Mesenteric fat pad (tissue), 1 donor: ENCODE data around the gene DOHH. TPM values are rescaled to one million over a fixed set of nuclear protein-coding genes. Genes with fewer than 3 reads are reported as not detected.

Source experiments
- DNase-seq: peaks from one replicate; pipeline ENCODE4 v3.0.0-alpha.2; 2020; ENCODE audit warnings: low spot score
- long read RNA-seq: library from polyadenylated mRNA; unstranded; transcript quantifications from one replicate; pipeline ENCODE4 v2.0.0, GENCODE V29; 2020
- total RNA-seq: library from RNA; stranded (reverse); fragmentation: NEBNext Ultra II Directional; extraction: Animal tissue kit (Norgen Biotek cat#: 25700); gene quantifications from one replicate; pipeline ENCODE4 v1.2.1, GENCODE V29; 2021
- donor health status: DM: yes; HTN: yes; CAD: no.

The DOHH gene, protein sequence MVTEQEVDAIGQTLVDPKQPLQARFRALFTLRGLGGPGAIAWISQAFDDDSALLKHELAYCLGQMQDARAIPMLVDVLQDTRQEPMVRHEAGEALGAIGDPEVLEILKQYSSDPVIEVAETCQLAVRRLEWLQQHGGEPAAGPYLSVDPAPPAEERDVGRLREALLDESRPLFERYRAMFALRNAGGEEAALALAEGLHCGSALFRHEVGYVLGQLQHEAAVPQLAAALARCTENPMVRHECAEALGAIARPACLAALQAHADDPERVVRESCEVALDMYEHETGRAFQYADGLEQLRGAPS
- 10.5 TPM for total RNA-seq
- long read RNA-seq, transcript DOHH-201 (5 exons, 2,031 nt) = major isoform, 296 of 331 reads
- long read RNA-seq, partial matches to known transcripts = 17 of 331 reads
- long read RNA-seq, other reads (novel, unspliced or antisense) = 18 of 331 reads

DNA sequence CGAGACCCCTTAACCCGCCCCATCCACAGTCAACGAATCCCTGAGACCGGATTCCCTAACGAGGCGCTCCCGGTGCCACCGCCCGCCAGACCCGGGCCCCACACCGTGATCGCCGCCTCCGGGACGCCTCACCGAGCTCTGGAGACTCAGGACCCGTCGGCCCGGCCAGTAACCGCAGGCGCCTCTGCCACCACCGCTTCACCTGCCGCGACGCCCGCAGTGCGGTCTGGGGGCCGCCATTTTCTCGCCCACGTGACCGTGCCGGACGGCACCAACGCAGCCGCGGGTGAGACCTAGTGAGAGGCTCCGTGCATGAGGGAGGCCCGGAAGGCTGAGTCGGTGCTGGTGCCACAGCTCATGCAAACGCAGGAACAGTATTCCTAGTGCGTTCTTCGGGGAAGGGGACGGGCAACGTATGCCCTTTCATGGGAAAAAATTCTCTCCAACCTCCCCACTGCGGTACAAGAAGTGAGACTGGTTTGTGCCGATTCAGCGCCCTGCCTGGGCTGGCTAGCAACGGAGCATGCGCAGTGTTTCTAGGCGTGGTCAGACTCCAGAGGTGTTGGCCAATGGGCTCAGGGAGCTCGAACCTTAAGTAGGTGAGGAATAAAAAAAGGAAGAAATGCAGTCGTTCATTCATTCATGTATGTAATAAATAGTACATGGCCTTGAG is at the start of gene DOHH:
Gene DOHH (minus strand): TSS at position 246 of the 673 bp plus-strand sequence. CDS start 3,860 bp downstream, outside the sequence.
- DNase-seq = peak; percentile 97

DNA sequence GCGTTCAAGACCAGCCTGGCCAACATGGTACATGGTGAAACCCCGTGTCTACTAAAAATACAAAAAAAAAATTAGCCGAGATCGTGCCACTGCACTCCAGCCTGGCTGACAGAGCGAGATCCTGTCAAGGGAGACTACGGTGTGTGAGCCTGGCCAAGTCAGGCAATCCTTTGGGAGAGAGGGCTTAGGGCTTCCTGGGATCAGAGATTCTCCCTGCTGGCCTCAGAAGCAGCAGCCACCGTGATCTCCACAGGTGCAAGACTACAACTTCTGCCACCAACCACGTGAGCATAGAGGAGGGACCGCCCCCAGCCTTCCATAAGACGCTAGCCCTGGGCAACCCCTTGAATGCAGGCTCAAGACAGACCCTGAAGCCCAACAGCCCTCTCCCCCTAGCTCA is 49.3 kb upstream of the DOHH start:
- no peak for DNase-seq

DNA sequence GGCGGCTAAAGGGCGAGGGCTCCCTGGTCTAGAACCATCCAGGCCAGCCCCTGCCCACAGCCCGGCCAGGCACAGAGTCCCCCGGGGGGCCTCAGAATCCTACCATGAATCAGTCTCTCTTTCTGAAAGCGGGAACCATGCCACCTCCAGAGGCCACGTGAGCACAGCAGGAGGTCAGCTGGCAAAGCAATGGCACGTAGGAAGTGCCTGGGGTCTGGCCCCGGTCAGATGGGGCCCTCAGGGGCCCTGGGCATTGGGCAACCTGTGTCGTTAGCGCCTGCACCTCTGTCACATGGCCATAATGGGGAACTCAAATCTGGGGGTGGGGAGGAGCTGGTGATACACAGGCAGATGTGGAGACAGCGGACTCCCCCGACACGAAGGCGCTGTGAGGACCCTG is 48.1 kb upstream of the DOHH start:
- no peak for DNase-seq

DNA sequence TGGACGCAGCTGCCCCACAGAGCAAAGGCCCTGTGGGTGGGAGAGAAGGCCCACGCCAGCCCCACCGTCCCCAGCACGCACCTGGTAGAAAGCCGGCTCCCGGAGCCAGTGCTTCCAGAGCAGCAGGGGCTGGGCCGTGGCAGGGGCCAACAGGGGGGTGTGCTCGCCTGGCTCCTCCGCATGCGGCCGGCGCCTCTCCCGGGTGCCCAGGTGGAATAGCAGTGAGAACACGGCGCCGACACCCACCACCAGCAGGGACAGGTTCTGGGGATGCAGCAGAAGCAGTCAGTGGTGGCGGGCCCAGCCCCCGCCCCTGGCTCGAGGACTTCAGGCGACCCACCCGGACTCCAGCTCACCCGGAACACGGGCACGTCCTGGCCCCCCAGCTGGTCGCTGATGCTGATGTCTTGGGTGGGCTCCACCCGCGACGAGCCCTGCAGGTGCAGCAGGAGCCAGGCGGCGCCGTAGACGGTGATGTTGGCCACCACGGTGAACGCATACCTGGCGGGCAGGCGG is 47.4 kb upstream of the DOHH start:
- DNase-seq = no peak

DNA sequence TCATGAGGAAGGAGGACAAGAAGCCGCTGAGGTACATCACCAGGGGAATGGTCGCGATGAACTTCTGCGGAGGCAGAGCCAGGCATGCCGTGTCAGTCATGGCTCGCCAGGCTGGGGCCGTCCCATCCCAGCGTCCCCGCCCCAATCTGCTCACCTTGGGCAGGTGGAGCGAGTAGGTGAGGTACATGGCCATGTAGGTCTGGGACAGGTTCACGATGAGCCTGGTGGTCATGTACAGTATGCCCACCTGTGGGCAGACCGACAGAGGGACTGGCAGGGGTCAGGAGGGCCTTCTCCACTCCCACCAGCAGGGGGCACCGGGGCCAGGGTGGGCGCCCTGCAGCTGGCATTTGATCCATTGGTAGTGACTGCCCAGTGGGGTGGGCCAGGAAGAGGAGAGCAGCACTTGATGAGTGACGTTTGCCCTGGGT is 46.8 kb upstream of the DOHH start:
- DNase-seq = no peak

DNA sequence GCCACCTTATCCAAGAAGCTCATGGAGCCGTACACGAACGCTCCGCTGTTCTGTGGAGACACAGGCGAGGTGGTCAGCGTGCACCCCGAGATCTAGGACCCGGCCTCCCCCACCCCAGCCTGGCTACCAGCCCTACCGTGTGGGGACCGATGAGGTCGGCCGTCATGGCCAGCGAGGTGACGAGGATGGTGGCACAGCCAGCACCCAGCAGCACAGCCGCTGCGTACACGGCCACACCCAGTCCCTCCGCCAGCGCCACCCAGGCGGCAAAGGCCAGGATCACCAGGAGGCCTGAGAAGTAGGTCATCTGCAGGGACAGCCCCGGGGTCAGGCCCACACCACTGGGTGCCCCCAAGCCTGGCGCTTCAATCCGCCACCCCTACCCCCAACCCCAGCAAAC is 45.6 kb upstream of the DOHH start:
- no peak for DNase-seq

DNA sequence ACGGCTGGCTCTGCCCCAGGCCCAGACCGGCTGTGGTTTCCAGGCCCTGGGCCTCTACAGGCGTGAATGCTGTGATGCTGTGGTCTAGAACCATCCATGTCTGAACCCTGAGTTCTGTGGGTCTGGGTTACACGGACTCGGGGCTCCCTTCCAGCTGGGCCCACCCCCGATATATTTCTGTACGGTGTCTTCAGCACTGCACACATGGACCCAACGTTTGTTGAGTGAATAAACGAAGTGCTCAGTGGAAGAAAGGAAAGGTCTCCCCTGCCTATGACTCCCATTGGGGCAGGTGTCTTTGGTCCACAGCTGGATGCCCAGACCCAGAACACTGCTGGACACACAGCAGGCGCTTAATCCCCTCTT is 45.2 kb upstream of the DOHH start:
- no peak for DNase-seq

DNA sequence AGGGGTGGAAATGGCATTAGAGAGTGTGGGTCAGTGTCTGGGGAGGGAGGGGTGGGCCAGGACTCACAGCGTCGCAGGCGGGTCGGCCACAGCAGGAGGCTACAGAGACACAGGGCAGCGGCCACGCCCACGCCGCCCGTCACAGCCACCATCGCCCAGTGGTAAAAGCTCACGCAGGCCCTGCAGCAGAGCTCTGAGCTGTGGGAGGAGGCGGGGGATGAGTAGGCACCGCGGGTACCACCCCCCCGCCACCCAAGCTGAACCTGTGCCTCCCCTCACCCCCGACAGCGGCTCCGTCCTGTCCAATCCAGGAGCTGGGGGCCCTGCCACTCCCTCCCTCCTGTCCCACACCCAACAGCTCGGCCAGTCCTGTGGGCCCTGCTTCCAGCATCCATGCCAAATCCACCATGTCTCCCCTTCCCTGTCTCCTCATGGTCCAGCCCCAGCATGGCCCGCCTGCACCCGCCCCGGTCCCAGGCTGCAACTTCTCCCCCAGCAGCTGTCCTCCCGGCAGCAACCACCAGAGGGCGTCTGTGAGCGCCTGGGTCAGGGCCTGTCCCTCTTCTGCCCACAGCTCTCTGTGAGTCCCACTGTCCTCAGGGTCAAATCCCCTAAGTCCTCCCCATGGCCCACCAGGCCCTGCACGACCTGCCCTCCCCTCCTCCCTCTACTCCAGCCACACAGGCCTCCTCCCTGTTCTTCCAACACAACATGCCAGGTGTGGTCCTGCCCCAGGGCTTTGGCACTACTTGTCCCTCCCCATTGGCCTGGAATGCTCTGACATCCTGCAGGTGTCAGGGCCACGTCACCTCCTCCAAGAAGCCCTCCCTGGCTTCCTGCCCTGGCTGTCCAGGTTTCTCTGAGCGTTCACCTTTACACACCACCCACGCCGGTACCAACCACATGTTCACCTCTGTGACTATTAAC is 44.5 kb upstream of the DOHH start:
- DNase-seq = peak; percentile 94

DNA sequence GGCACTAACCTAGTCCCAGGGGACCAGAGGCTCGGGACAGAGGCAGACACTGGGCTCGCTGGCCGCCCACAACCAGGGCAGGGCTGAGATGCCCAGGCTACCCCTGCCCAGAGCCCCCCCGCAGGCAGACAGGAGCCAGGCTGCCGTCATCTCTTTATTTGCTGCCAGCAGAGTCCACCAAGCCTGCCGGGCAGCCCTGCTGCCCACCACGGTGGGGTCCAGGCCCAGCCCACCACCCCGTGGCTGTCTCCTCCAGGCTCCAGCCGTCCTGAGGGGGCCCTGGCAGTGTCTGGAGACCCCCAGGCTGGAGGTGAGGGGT is 43.5 kb upstream of the DOHH start:
- no peak for DNase-seq

DNA sequence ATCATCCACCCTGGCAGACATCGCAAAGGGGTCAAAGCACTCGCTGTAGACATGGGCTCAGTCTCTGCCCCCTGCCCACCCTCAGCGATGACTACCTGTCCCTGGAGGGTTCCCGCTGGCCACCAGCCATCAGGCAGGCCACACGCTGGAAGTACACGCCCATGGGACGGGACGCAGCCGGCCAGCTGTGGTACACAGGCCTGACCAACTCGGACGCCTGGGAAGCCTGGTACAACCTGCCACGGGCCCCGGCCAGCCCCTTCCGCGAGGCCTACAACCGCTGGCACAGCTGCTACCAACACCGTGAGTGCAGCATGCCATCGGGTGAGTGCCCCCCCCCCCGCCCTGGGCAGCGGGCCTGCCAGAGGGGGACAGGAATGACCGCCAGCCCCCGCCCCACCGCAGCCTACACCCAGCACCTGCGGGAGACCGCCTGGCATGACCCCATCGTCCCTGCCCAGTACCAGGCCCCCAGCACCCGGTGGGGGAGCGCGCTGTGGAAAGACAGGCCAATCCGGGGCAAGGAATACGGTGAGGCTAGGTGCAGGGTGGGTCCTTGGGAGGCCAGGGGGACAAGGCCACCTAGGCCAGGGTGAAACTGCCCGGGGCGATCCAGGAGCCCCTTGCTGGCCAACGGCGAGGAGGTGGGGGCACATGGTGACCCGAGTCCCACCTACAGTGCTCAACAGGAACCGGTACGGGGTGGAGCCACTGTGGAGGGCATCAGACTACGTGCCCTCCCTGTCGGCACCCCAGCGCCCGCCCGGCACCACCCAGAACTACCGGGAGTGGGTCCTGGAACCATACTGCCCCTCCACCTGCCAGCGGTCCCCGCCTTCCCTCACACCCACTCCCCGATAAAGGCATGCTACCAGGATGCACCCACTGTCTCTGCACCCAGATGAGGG is 42.9 kb upstream of the DOHH start:
- DNase-seq = no peak

DNA sequence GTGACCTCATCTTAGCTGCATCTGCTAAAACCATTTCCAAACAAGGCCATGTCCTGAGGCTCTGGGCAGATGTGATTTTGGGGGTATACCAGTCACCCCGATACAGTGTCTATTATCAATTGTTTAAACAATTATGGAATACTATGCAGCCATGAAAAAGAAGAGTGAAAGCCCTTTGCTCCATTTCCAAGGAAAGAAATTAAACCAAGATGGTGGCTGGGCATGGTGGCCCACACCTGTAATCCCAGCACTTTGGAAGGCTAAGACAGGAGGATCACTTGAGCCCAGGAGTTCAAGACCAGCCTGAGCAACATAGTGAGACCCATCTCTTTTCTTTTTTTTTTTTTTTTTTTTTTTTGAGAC is 39.3 kb upstream of the DOHH start:
- no peak for DNase-seq

DNA sequence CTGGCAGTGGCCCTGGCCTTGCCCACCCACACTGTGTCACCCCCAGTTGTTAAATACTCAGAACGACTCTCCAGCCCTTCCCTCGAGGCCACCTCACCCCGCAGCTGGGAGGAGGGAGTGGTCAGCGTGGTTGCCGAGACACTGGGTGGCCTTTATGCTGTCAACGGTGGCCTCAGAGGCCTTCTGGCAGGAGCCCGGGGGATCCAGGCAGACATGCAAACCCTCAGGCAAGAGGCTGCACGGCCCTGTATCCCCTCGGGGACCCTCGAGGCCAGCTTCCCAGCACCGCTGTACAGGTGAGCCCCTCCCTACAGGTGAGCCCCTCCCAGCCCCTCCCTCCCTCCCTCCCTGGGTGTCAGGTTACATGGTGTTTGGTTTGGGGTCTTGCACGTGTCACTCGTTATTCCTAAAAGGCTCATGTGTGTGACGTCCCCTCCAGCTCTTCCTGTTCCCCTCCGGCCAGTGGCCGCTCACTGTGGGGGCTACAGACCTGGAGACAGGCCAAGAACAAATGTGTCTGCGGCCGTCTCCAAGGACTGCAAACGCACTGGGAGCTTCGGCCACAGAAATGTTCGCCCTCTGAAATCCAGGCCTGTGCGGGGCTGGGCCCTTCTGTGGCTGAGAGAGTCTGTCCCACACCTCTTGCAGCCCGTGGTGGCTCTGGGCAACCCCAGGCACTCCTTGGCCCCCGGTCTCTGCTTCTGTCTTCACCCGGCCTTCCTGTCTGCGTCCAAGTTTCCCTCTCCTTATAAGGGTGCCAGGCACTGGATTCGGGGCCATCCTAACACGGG is 38.7 kb upstream of the DOHH start, which contains the start of gene TEKTIP1:
Gene TEKTIP1 (plus strand): TSS at position 210 of the 791 bp plus-strand sequence. CDS start 4 bp downstream, at position 214.
- DNase-seq = no peak

DNA sequence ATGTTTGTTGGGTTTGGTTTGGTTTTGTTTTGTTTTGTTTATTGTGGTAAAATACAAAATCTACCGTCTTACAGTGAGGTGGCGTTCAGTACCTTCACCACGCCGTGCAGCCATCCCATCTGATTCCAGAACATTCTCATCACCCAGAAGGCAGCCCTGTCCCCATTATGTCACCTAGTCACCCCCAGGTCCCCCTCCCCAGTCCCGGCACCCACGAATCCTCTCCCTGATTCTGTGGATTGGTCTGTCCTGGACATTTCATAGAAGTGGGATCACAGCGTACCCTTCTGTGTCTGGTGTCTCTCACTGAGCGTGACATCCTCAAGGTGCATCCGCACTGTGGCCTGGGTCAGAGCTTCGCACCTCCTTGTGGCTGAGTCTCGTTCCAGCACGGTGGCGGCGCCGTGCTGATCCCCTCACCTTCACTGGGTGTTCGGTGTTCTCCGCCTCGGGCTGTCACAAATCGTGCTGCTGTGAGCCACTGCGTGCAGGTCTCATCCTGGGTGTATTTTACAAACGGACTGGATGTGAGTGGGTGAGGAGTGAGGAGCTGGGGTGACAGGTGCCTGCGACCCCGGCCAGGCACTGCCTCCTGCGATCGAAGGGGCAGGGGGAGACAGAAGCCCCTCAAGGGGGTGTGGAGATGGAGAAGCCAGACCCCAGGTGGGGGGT is 37.9 kb upstream of the DOHH start:
- DNase-seq = no peak

DNA sequence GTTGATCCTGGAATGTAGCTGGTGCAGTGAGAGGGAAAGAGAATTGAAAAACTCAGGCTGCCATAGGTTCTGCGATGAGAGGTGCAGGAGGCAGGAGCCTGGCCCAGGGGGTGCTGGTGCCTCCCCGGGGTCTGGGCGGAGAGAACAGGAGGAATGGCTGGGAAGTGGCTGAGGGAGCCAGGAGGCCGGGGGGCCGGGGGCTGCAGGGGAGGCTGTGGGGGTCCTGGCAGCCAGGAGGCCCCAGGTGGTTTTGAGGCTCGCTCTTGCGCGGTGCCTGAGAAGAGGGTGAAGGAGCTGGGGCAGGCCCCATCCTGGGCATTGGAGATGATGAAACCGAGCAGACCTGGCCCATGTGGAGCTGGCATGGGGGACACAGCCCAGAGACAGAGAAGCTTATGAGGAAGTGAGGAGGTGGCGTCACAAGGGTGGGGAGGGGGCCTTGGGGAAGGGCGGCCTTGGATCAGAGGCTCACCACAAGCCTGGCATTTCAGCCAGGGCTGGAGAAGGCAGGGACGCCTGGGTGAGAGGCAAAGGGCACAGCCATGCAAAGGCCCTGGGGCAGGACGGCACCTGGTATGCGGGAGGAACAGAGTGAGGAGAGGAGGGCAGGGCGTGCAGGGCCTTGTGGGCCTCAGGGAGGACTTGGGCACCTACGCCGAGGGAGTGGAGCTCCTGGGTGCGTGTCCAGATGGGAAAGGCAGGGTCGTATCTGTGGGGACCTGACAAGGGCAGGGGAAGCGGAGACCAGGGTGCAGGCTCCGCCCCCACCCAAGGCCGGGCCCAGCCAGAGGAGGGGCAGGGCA is 37.2 kb upstream of the DOHH start:
- no peak for DNase-seq

DNA sequence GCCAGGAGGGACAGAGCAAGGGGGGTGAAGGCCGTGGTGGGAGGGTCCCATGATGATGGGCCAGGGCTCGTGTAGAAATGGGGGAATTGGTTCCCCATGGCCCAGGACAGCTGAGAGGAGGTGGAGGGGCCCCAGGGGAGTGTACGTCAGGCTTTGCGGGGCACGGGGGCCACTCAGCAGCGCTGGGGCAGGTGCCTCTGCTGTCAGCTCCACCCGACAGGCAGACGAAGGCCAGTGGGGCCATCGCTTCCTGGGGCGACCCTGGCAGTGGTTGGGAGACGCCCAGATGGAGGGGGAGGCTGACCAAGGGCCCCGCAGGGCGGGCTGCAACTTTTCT is 36.6 kb upstream of the DOHH start:
- no peak for DNase-seq

DNA sequence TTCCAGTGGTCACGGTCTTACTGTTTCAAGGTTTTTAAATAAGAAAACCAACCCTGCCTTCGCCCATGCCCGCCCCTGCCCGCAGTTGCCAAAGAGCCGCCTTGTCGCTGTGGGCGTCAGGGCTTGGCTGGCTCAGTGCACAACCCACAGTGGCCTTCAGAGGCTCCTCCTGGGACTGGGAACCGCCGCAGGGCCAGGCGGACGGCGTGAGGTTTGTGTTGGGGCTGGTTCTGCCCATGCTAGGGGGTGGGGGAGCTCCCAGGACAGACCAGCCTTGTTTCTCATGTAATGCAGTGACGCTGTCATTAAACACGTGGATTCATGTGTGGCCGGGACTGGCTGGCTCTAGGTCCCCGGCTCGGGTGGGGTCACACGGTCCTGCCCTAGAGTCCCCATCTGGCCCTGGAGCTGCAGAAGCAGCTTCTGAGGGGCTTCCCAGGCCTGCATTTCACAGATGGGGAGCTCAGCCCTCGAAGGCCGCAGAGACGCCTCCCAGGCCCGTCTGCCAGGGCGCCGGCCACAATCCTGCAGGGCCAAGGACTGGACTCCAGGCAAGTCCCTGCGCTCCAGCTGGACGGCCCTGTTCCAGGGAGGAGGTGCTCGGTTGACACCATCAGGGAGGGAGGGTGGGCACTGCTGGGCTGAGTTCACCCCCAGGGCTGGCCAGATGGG is 36.1 kb upstream of the DOHH start:
- DNase-seq = no peak

DNA sequence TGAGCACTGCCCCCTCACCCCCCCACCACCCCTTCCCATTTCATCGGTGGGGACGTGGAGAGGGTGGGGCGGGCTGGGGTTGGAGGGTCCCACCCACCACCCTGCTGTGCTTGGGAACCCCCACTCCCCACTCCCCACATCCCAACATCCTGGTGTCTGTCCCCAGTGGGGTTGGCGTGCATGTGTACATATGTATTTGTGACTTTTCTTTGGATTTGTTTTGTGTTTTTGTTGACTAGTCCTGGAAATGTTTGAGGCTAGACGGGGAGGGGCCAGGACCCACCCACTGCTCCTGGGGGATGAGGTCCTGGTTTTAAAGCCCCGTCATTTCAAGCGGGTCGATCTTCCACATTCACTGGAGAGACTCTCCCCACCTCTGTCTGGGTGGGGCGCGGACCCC is 35.5 kb upstream of the DOHH start:
- DNase-seq = no peak

DNA sequence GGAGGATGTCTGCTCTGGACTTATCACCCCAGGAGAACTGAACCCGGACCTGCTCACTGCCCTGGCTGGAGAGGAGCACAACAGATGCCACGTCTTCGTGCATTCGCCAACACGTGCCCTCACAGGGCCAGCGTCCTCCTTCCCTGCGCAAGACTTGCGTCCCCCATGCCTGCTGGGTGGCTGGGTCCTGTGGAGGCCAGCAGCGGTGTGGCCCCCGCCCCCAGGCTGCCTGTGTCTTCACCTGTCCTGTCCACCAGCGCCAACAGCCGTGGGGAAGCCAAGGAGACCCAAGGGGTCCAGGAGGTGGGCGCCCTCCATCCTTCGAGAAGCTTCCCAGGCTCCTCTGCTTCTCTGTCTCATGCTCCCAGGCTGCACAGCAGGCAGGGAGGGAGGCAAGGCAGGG is 35.1 kb upstream of the DOHH start:
- DNase-seq = no peak
